NCI-H2107 treated with DMSO at 0.1 percent for 48 hours (cell line): Measurements from ENCODE around the gene CCNL1.

Source experiments
- DNase-seq: peaks from one replicate; lab custom pipeline; 2025; ENCODE audit not compliant: unreplicated experiment; lab: John Stamatoyannopoulos, UW

The CCNL1 gene

GRCh38 chr3:157126365-157126764 lies 33.6 kb downstream of the CCNL1 start:
- no peak for DNase-seq

GRCh38 chr3:157125101-157125500 lies 34.8 kb downstream of the CCNL1 start:
- peak; percentile 73 for DNase-seq

- no peak for DNase-seq
Observed at GRCh38 chr3:157123621-157124020, 36.3 kb downstream of the CCNL1 start.

GRCh38 chr3:157122832-157123427 lies 37.0 kb downstream of the CCNL1 start:
- DNase-seq, result no peak

GRCh38 chr3:157122116-157122515 lies 37.8 kb downstream of the CCNL1 start:
- DNase-seq, result no peak

- no peak for DNase-seq
Observed at GRCh38 chr3:157121522-157121921, 38.4 kb downstream of the CCNL1 start.

GRCh38 chr3:157120071-157120892 lies 39.7 kb downstream of the CCNL1 start:
- no peak for DNase-seq

- DNase-seq, result no peak
Observed at GRCh38 chr3:157119369-157119951, 40.5 kb downstream of the CCNL1 start.

- no peak for DNase-seq
Observed at GRCh38 chr3:157117875-157118654, 41.9 kb downstream of the CCNL1 start.

- DNase-seq, result no peak
Observed at GRCh38 chr3:157117206-157117605, 42.7 kb downstream of the CCNL1 start.

- DNase-seq, result no peak
Observed at GRCh38 chr3:157116017-157116416, 43.9 kb downstream of the CCNL1 start.

- DNase-seq, result no peak
Observed at GRCh38 chr3:157115069-157116006, 44.6 kb downstream of the CCNL1 start.

- no peak for DNase-seq
Observed at GRCh38 chr3:157113832-157114505, 46.0 kb downstream of the CCNL1 start.

GRCh38 chr3:157112536-157112935 lies 47.4 kb downstream of the CCNL1 start:
- DNase-seq, result no peak

GRCh38 chr3:157111518-157111917 lies 48.4 kb downstream of the CCNL1 start:
- no peak for DNase-seq

- no peak for DNase-seq
Observed at GRCh38 chr3:157110761-157111278, 49.1 kb downstream of the CCNL1 start.

- no peak for DNase-seq
Observed at GRCh38 chr3:157109267-157110141, 50.4 kb downstream of the CCNL1 start.

- DNase-seq, result no peak
Observed at GRCh38 chr3:157107644-157108133, 52.3 kb downstream of the CCNL1 start.
